ENCODE data around the gene CRIP3. TPM values are rescaled to one million over a fixed set of nuclear protein-coding genes. Genes with fewer than 3 reads are reported as not detected.

The CRIP3 gene
- total and polyA plus RNA-seq, 2 of the 13 experiments (the other 11 are each of a cell fraction or from before 2014, with no cell fraction given), result 6.3 to 9.3 TPM

DNA sequence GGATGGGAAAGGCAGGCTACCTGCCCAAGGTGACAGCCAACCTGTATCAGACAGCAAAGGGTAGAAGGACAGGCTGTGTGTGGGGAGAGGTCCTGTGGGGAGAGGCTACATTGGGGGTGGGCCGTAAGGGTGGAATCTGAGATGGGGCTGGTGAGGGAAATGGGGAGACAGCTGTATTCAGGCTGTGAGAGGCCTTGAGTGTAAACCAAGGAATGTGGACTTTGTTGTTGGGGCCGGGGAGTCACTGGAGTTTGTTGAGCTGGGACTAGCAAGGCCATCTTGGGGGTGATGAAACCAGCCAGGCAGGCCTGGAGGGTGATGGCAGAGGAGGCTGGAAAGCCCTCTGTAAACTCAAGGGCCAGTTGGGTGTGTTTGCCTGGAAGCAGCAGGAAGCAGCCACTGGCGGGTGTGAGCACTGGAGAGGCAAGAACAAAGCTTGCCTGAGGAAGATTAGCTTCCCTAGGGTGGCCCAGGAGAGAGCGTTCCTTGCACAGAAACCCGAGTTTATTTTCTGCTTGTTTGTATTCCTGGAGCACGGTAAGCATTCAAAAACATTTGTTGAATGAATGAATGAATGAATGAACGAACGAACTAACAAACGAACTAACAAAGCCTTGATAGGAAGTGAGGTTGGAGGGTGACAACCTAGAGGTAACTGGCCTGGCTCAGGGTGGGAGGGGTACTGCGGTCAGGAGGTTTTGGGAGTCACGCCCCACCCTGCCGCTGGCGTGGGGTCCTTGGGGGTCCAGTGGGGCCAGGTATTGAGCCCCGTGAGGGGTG is 46.4 kb downstream of the CRIP3 start (continued):
- peak; percentile 63; the same call in 1 of the 2 replicates for TF ChIP-seq AHDC1 (CRISPR knock-in tag; IDR thresholded peaks at IDR 0.05; ENCODE audit: borderline replicate concordance)
- TF ChIP-seq ARNT (IDR thresholded peaks at IDR 0.05), result no peak; the same call in 1 of the 2 replicates
- TF ChIP-seq ZNF276 (CRISPR knock-in tag; IDR thresholded peaks at IDR 0.05; ENCODE audit: low read depth), result no peak
- peak; percentile 15; the same call in 1 of the 2 replicates for TF ChIP-seq MYC (CRISPR knock-in tag; IDR thresholded peaks at IDR 0.05; ENCODE audit: borderline replicate concordance)
- TF ChIP-seq EP300 (IDR thresholded peaks at IDR 0.05; ENCODE audit: low read depth in 2 of 2, low read length in 2 of 2), result peak in 1 of 2 experiments; percentile 66; a peak in 1 of 4 replicates
- TF ChIP-seq EP300 (CRISPR knock-in tag; IDR thresholded peaks at IDR 0.05; ENCODE audit: borderline replicate concordance), result peak; percentile 48
- TF ChIP-seq FOXA1 (IDR thresholded peaks at IDR 0.05), result no peak
- TF ChIP-seq FOXA1 (CRISPR knock-in tag; IDR thresholded peaks at IDR 0.05), result peak; percentile 47; the same call in 1 of the 2 replicates
- no peak for TF ChIP-seq ZNF367 (CRISPR knock-in tag; IDR thresholded peaks at IDR 0.05; ENCODE audit: borderline replicate concordance)
- TF ChIP-seq PITX1 (CRISPR knock-in tag; IDR thresholded peaks at IDR 0.05), result peak; percentile 69; the same call in 1 of the 2 replicates
- TF ChIP-seq ZNF24 (IDR thresholded peaks at IDR 0.05), result peak; percentile 77
- TF ChIP-seq ZFP37 (CRISPR knock-in tag; IDR thresholded peaks at IDR 0.05; ENCODE audit: borderline replicate concordance), result no peak
- TF ChIP-seq, protein P1, sequence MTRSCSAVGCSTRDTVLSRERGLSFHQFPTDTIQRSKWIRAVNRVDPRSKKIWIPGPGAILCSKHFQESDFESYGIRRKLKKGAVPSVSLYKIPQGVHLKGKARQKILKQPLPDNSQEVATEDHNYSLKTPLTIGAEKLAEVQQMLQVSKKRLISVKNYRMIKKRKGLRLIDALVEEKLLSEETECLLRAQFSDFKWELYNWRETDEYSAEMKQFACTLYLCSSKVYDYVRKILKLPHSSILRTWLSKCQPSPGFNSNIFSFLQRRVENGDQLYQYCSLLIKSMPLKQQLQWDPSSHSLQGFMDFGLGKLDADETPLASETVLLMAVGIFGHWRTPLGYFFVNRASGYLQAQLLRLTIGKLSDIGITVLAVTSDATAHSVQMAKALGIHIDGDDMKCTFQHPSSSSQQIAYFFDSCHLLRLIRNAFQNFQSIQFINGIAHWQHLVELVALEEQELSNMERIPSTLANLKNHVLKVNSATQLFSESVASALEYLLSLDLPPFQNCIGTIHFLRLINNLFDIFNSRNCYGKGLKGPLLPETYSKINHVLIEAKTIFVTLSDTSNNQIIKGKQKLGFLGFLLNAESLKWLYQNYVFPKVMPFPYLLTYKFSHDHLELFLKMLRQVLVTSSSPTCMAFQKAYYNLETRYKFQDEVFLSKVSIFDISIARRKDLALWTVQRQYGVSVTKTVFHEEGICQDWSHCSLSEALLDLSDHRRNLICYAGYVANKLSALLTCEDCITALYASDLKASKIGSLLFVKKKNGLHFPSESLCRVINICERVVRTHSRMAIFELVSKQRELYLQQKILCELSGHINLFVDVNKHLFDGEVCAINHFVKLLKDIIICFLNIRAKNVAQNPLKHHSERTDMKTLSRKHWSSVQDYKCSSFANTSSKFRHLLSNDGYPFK (CRISPR knock-in tag; IDR thresholded peaks at IDR 0.05; ENCODE audit: borderline replicate concordance), result peak; percentile 21; the same call in 1 of the 2 replicates
- TF ChIP-seq ZSCAN5A (CRISPR knock-in tag; IDR thresholded peaks at IDR 0.05; ENCODE audit: borderline replicate concordance), result no peak
- TF ChIP-seq, protein P2, sequence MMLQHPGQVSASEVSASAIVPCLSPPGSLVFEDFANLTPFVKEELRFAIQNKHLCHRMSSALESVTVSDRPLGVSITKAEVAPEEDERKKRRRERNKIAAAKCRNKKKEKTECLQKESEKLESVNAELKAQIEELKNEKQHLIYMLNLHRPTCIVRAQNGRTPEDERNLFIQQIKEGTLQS (CRISPR knock-in tag; IDR thresholded peaks at IDR 0.05), result peak; percentile 84
- no peak for TF ChIP-seq DMAP1 (CRISPR knock-in tag; IDR thresholded peaks at IDR 0.05)
- 0 out of 2 replicates have a peak, but pooled peaks have one; percentile 14 for TF ChIP-seq HOXA3 (CRISPR knock-in tag; IDR thresholded peaks at IDR 0.05)
